ENCODE data around the gene CDH26. TPM values are rescaled to one million over a fixed set of nuclear protein-coding genes. Genes with fewer than 3 reads are reported as not detected.

The CDH26 gene
- total and polyA plus RNA-seq, 2 donors: 1.8 to 14.7 TPM

Other genes starting within 250 kb of the CDH26 start
- gene SYCP2, start 24.8 kb upstream of the CDH26 start, total RNA-seq: 2.5 TPM
- gene SYCP2, start 24.8 kb upstream of the CDH26 start, polyA plus RNA-seq: 7.9 TPM
- gene PPP1R3D, start 18.1 kb upstream of the CDH26 start, total RNA-seq: 3.2 TPM
- gene PPP1R3D, start 18.1 kb upstream of the CDH26 start, polyA plus RNA-seq: 7.2 TPM
- 10.2 TPM for gene FAM217B, start 18.0 kb upstream of the CDH26 start, total RNA-seq
- 10.7 TPM for gene FAM217B, start 18.0 kb upstream of the CDH26 start, polyA plus RNA-seq

All from thymus (tissue), 2 donors.